Measurements from ENCODE around the gene TRPM3.

DNA sequence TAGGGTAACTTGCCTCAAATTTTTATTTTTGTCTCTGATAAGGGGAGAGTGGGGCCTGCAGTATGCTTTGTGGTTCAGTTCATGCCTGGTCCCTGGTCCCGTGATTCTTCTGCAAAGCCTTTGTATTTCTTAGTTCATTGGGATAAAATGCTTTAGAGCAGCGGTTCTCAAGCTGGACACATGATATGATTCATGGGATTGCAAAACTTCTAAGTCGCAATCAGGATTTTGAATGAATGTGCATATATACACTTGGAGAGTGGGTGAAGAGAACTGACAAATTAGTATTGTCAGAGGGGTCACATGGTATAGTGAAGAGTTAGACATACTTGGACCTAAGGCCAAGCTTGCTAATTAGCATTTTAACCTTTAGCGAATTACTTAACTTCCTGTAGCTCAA, 441.6 kb downstream of the TRPM3 start:
- TF ChIP-seq, protein P1, sequence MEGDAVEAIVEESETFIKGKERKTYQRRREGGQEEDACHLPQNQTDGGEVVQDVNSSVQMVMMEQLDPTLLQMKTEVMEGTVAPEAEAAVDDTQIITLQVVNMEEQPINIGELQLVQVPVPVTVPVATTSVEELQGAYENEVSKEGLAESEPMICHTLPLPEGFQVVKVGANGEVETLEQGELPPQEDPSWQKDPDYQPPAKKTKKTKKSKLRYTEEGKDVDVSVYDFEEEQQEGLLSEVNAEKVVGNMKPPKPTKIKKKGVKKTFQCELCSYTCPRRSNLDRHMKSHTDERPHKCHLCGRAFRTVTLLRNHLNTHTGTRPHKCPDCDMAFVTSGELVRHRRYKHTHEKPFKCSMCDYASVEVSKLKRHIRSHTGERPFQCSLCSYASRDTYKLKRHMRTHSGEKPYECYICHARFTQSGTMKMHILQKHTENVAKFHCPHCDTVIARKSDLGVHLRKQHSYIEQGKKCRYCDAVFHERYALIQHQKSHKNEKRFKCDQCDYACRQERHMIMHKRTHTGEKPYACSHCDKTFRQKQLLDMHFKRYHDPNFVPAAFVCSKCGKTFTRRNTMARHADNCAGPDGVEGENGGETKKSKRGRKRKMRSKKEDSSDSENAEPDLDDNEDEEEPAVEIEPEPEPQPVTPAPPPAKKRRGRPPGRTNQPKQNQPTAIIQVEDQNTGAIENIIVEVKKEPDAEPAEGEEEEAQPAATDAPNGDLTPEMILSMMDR (IDR thresholded peaks at IDR 0.05 in 2 of 3, conservative IDR thresholded peaks at IDR 0.05 in 1 of 3; ENCODE audit: insufficient read depth in 2 of 3, low read depth in 1 of 3, low read length in 3 of 3) = no peak
- no peak for TF ChIP-seq ZNF347 (CRISPR knock-in tag; IDR thresholded peaks at IDR 0.05; ENCODE audit: low read depth)

Data from K562 (cell line).